IMR-90 (cell line): ENCODE data around the gene GIT1. TPM values are rescaled to one million over a fixed set of nuclear protein-coding genes. Genes with fewer than 3 reads are reported as not detected.

Experiments
- ATAC-seq: fragments of 200-7000 bp; cut with Tn5 transposase; 2 replicates; pipeline ENCODE4 v1.9.1; 2020; ENCODE audit warnings: low read depth, mild to moderate bottlenecking, moderate library complexity
- BruUV-seq: library from RNA; stranded (reverse); fragments of 400-500 nt; replicated peaks from 2 replicates; lab custom pipeline; 2021; lab: Mats Ljungman, UMichigan
- CTCF ChIA-PET: fragments of 300-600 bp; formaldehyde crosslinking; extraction: SDS; loops from one replicate; lab custom pipeline; 2021; ENCODE audit warnings: antibody characterized with exemption; lab: Yijun Ruan, JAX
- POLR2A ChIA-PET: fragments of 300-600 bp; sonication (Branson Sonifier 250); formaldehyde crosslinking; loops from one replicate; lab custom pipeline; 2022; ENCODE audit warnings: antibody characterized with exemption; ENCODE audit not compliant: unreplicated experiment; lab: Charles Lee
- DNase-seq: peaks from one replicate; pipeline ENCODE4 v3.0.0; 2013
- H2AFZ ChIP-seq: replicated peaks from 2 replicates; pipeline ENCODE3; 2013; ENCODE audit warnings: low read length, mild to moderate bottlenecking; ENCODE audit not compliant: poor library complexity
- H2AK5ac ChIP-seq: 2 replicates; pipeline ENCODE4 v1.6.1; 2013; ENCODE audit warnings: low read depth, low read length, inconsistent platforms
- H2AK9ac ChIP-seq: replicated peaks from 2 replicates; pipeline ENCODE3; 2013; ENCODE audit warnings: mild to moderate bottlenecking, low read depth, low read length, moderate library complexity; ENCODE audit not compliant: poor library complexity
- H2BK120ac ChIP-seq: 2 replicates; pipeline ENCODE4 v1.6.1; 2013; ENCODE audit warnings: low read depth, low read length, inconsistent platforms
- H2BK15ac ChIP-seq: 3 replicates; pipeline ENCODE4 v1.6.1; 2013; ENCODE audit warnings: low read depth, low read length, inconsistent platforms
- H2BK20ac ChIP-seq: 2 replicates; pipeline ENCODE4 v1.6.1; 2013; ENCODE audit warnings: low read depth, mild to moderate bottlenecking, inconsistent platforms, low read length, moderate library complexity
- H2BK5ac ChIP-seq: 2 replicates; pipeline ENCODE4 v1.6.1; 2013; ENCODE audit warnings: mild to moderate bottlenecking, low read depth, low read length, inconsistent platforms; ENCODE audit not compliant: poor library complexity, severe bottlenecking
- H3K14ac ChIP-seq: replicated peaks from 2 replicates; pipeline ENCODE4 v1.6.1; 2013; ENCODE audit warnings: low read depth, low read length, inconsistent platforms
- H3K18ac ChIP-seq: 2 replicates; pipeline ENCODE4 v1.6.1; 2013; ENCODE audit warnings: low read depth, low read length, control low read depth
- H3K23ac ChIP-seq: 2 replicates; pipeline ENCODE4 v1.6.1; 2013; ENCODE audit warnings: low read depth, low read length, inconsistent platforms
- H3K27ac ChIP-seq: 2 replicates; pipeline ENCODE4 v1.5.1; 2013; ENCODE audit warnings: mild to moderate bottlenecking, control low read depth, low read length; ENCODE audit not compliant: insufficient read depth
- H3K27me3 ChIP-seq: 2 replicates; pipeline ENCODE4 v1.6.1; 2013; ENCODE audit warnings: low read length; ENCODE audit not compliant: control insufficient read depth, insufficient read depth
- H3K36me3 ChIP-seq: 2 replicates; pipeline ENCODE4 v1.6.1; 2013; ENCODE audit warnings: low read length, mixed read lengths; ENCODE audit not compliant: control insufficient read depth, insufficient read depth
- H3K4ac ChIP-seq: 2 replicates; pipeline ENCODE4 v1.6.1; 2013; ENCODE audit warnings: low read depth, low read length, inconsistent platforms
- H3K4me1 ChIP-seq: 2 replicates; pipeline ENCODE4 v1.6.1; 2013; ENCODE audit warnings: low read length, mixed read lengths; ENCODE audit not compliant: control insufficient read depth, insufficient read depth
- H3K4me2 ChIP-seq: 2 replicates; pipeline ENCODE4 v1.6.1; 2013; ENCODE audit warnings: low read depth, mild to moderate bottlenecking, control low read depth, low read length, moderate library complexity
- H3K4me3 ChIP-seq: 2 replicates; pipeline ENCODE4 v1.5.1; 2013; ENCODE audit warnings: low read depth, mild to moderate bottlenecking, control low read depth, low read length, moderate library complexity; ENCODE audit not compliant: insufficient read depth
- H3K56ac ChIP-seq: 2 replicates; pipeline ENCODE4 v1.6.1; 2013; ENCODE audit warnings: low read length, inconsistent platforms; ENCODE audit not compliant: insufficient read depth; ENCODE audit errors: extremely low read depth
- H3K79me1 ChIP-seq, 2 experiments: 2 replicates each; pipeline ENCODE4 v1.6.1; 2013; ENCODE audit warnings: low read length in 2 of 2, inconsistent platforms in 1 of 2, low read depth in 1 of 2
- H3K9ac ChIP-seq: 2 replicates; pipeline ENCODE4 v1.6.1; 2013; ENCODE audit warnings: low read depth, low read length, control low read depth
- H3K9me1 ChIP-seq: 2 replicates; pipeline ENCODE4 v1.6.1; 2013; ENCODE audit warnings: low read length, inconsistent platforms; ENCODE audit not compliant: insufficient read depth
- H3K9me3 ChIP-seq: 2 replicates; pipeline ENCODE4 v1.6.1; 2013; ENCODE audit warnings: low read length; ENCODE audit not compliant: control insufficient read depth, insufficient read depth
- H4K20me1 ChIP-seq: 2 replicates; pipeline ENCODE4 v1.6.1; 2013; ENCODE audit warnings: low read length, inconsistent platforms; ENCODE audit not compliant: insufficient read depth
- H4K5ac ChIP-seq: 2 replicates; pipeline ENCODE4 v1.6.1; 2013; ENCODE audit warnings: mild to moderate bottlenecking, low read depth, low read length, control low read depth
- H4K8ac ChIP-seq, 2 experiments: 2 replicates each; pipeline ENCODE4 v1.6.1; 2013; ENCODE audit warnings: low read depth in 2 of 2, low read length in 2 of 2, control low read depth in 1 of 2, inconsistent platforms in 1 of 2
- H4K91ac ChIP-seq: 2 replicates; pipeline ENCODE4 v1.6.1; 2013; ENCODE audit warnings: low read depth, low read length, inconsistent platforms; ENCODE audit not compliant: insufficient read depth
- CEBPB ChIP-seq: IDR thresholded peaks from 2 replicates; pipeline ENCODE4 v1.6.1; 2012; ENCODE audit warnings: low read depth, low read length, improper control_type of control experiment
- POLR2A ChIP-seq: IDR thresholded peaks from 2 replicates; pipeline ENCODE4 v1.6.1; 2012; ENCODE audit warnings: mild to moderate bottlenecking, low read depth, low read length
- WGBS, 2 experiments: methylation state at CpG; one replicate each; pipeline versions ENCODE4 v1.1.5 to v1.1.7; 2013; ENCODE audit warnings: missing lambda C conversion rate in 2 of 2; ENCODE audit not compliant: insufficient read length in 1 of 2; ENCODE audit errors: extremely low coverage in 2 of 2; 5-methylcytosine and 5-hydroxymethylcytosine counted together
- dilution Hi-C: fragments of 300-500 bp; cut with HindIII; formaldehyde crosslinking; loops from one replicate; pipeline ENCODE4 v1.14.3; 2018; ENCODE audit warnings: low sequenced_read_pairs; ENCODE audit not compliant: unreplicated experiment
- in situ Hi-C: fragments of 300-500 bp; cut with MboI; formaldehyde crosslinking; loops from 3 replicates; pipeline ENCODE4 v1.14.3; 2019; ENCODE audit warnings: low sequenced_read_pairs, inconsistent platforms, mixed read lengths
- intact Hi-C: fragments of 100-400 bp; cut with micrococcal nuclease; formaldehyde crosslinking; loops from 2 replicates; pipeline ENCODE4 v1.10.0; 2022
- polyA plus RNA-seq, 3 experiments: library from polyadenylated mRNA; depleted of rRNA; stranded (reverse); fragments of >200 nt; gene quantifications; 2 replicates each; pipeline ENCODE4 v1.2.3, GENCODE V29; 2012; ENCODE audit warnings: low replicate concordance in 1 of 3
- total RNA-seq: library from RNA; depleted of rRNA; stranded (reverse); fragments of >200 nt; gene quantifications from 2 replicates; pipeline ENCODE4 v1.2.3, GENCODE V29; 2012

Gene GIT1
- total and polyA plus RNA-seq, 2 of the 4 experiments (the other 2 are of a cell fraction) = 14.2 to 34.2 TPM

- CTCF ChIA-PET = interaction anchor here (1.0 kb wide), 1 partner anchor 187 kb away, joined by 3 read pairs; no protein-coding TSS in a partner anchor
These were observed 32.2 kb downstream of the GIT1 start for GRCh38 chr17:29557085-29557738.

More at GRCh38 chr17:29557085-29557738, 32.2 kb downstream of the GIT1 start:
- Histone ChIP-seq H3K4me1 (peaks cover 1% of the 10 kb centered on the region), H4K5ac (no peak overlapping the region), H2BK5ac (no peak overlapping the region), H2AK9ac (no peak overlapping the region), H3K4ac (no peak overlapping the region), H3K79me1 (no peaks in the 10 kb centered on the region), H3K9me3 (no peaks in the 10 kb centered on the region), H2AFZ (no peak overlapping the region), H3K4me3 (no peak overlapping the region), H3K9me1 (no peaks in the 10 kb centered on the region), H4K91ac (no peak overlapping the region), H3K4me2 (no peak overlapping the region), H4K8ac (no peak overlapping the region), H3K27me3 (no peaks in the 10 kb centered on the region), H4K20me1 (no peaks in the 10 kb centered on the region; the same call in 1 of the 2 replicates), H2BK15ac (no peak overlapping the region), H3K56ac (no peak overlapping the region), H3K14ac (no peak overlapping the region), H2AK5ac (no peak overlapping the region), H3K23ac (no peak overlapping the region), H3K9ac (no peak overlapping the region), H2BK20ac (no peak overlapping the region), H3K36me3 (peaks cover 1% of the 10 kb centered on the region; the same call in 1 of the 2 replicates), H3K18ac (no peak overlapping the region), H3K27ac (no peak overlapping the region), H2BK120ac (no peak overlapping the region)
- TF ChIP-seq POLR2A = no peak
- TF ChIP-seq CEBPB = peak; percentile 65
- peak; percentile 62 for DNase-seq
- dilution Hi-C loops = no loop called here
- in situ Hi-C loops = no loop called here
- no CpG with 5 or more reads among the region's 1 CpG for WGBS, 2 experiments
- ATAC-seq = peak; percentile 67
- intact Hi-C loops = no loop called here
- no TSS peak for BruUV-seq
- POLR2A ChIA-PET = interaction anchor here (0.7 kb wide), 1 partner anchor 8 kb away, joined by 4 read pairs; no protein-coding TSS in a partner anchor
